ENCODE results near the gene IQSEC3.

GRCh38 chr12:96543-96942 is 30.0 kb downstream of the IQSEC3 start:
- TF ChIP-seq EZH2 (optimal IDR thresholded peaks at IDR 0.05; ENCODE audit: low read depth, low read length) (no peak), CTCF (IDR thresholded peaks at IDR 0.05; ENCODE audit: low read length) (no peak)
